Naive B cell (primary cell): ENCODE results near the gene TMLHE. TPM values are rescaled to one million over a fixed set of nuclear protein-coding genes. Genes with fewer than 3 reads are reported as not detected.
"Not testable (repeated sequence)": the region's sequence is repeated elsewhere in the genome, so short reads cannot be mapped to it uniquely, and the experiment has no call there.

Experiments
- ATAC-seq, 2 donors: fragments of 150-1000 bp; cut with Tn5 transposase; 2 replicates each; pipeline ENCODE4 v1.10.0; 2021; ENCODE audit warnings: low read depth in 2 of 2, mild to moderate bottlenecking in 2 of 2, moderate library complexity in 2 of 2
- DNase-seq: peaks from one replicate; pipeline ENCODE4 v3.0.0; 2022
- H3K27ac Mint-ChIP-seq, 6 donors: one replicate each; pipeline ENCODE4 v1.8.0; 2020 to 2022; ENCODE audit warnings: mild to moderate bottlenecking in 6 of 6, mixed read lengths in 6 of 6, moderate library complexity in 5 of 6, inconsistent platforms in 2 of 6
- H3K27me3 Mint-ChIP-seq, 3 donors: one replicate each; pipeline ENCODE4 v1.8.0; 2021 to 2022; ENCODE audit warnings: mixed read lengths in 3 of 3, mild to moderate bottlenecking in 1 of 3
- H3K36me3 Mint-ChIP-seq, 2 donors: one replicate each; pipeline ENCODE4 v1.8.0; 2020 to 2022; ENCODE audit warnings: mixed read lengths in 2 of 2, inconsistent platforms in 1 of 2, mild to moderate bottlenecking in 1 of 2
- H3K4me1 Mint-ChIP-seq, 3 donors: one replicate each; pipeline ENCODE4 v1.8.0; 2020 to 2022; ENCODE audit warnings: mixed read lengths in 3 of 3, inconsistent platforms in 1 of 3, mild to moderate bottlenecking in 1 of 3, moderate library complexity in 1 of 3
- H3K4me3 Mint-ChIP-seq, 8 donors: one replicate each; pipeline ENCODE4 v1.8.0; 2020 to 2022; ENCODE audit warnings: mild to moderate bottlenecking in 8 of 8, mixed read lengths in 8 of 8, moderate library complexity in 8 of 8, inconsistent platforms in 2 of 8
- H3K9me3 Mint-ChIP-seq, 7 donors: one replicate each; pipeline ENCODE4 v1.8.0; 2020 to 2022; ENCODE audit warnings: mixed read lengths in 7 of 7, mild to moderate bottlenecking in 5 of 7, inconsistent platforms in 2 of 7, moderate library complexity in 1 of 7
- polyA plus RNA-seq, 6 donors: library from polyadenylated mRNA; unstranded; fragments of 300-500 nt; fragmentation: Illumina TruSeq; gene quantifications; one replicate each; pipeline ENCODE4 v1.2.3, GENCODE V29; 2021; ENCODE audit warnings: low read depth in 6 of 6

TMLHE gene
- polyA plus RNA-seq, 6 donors from 2014 or later = 21.2 to 38.5 (median 28.8) TPM

- H3K4me3 Mint-ChIP-seq, H3K36me3 Mint-ChIP-seq, H3K4me1 Mint-ChIP-seq, DNase-seq, ATAC-seq, H3K27ac Mint-ChIP-seq, H3K9me3 Mint-ChIP-seq, H3K27me3 Mint-ChIP-seq: not testable (repeated sequence)
Measured at GRCh38 chrX:155460501-155460900, 152.3 kb downstream of the TMLHE start.

GRCh38 chrX:155458471-155458870 is 154.3 kb downstream of the TMLHE start, which contains the start of gene F8A3:
Gene F8A3, minus strand, starts transcription at chrX:155458620. Its CDS starts 20 bp downstream, at chrX:155458600.
- not testable (repeated sequence) for H3K9me3 Mint-ChIP-seq, H3K27ac Mint-ChIP-seq, H3K4me1 Mint-ChIP-seq, H3K36me3 Mint-ChIP-seq, DNase-seq, H3K4me3 Mint-ChIP-seq, H3K27me3 Mint-ChIP-seq
- peak; percentile 74 to 75 for ATAC-seq

- H3K9me3 Mint-ChIP-seq, H3K4me1 Mint-ChIP-seq, H3K27me3 Mint-ChIP-seq, H3K27ac Mint-ChIP-seq, H3K4me3 Mint-ChIP-seq, DNase-seq, H3K36me3 Mint-ChIP-seq: not testable (repeated sequence)
- peak; percentile 65 to 67 for ATAC-seq
Measured at GRCh38 chrX:155457761-155458447, 154.8 kb downstream of the TMLHE start.

- peaks cover 0 to 7% (median 0%) of the 10 kb centered on the region in 3 donors for H3K4me1 Mint-ChIP-seq
- no peaks in the 10 kb centered on the region for H3K27me3 Mint-ChIP-seq
- no peak overlapping the region for H3K27ac Mint-ChIP-seq
- H3K9me3 Mint-ChIP-seq = peaks cover 3 to 39% (median 16%) of the 10 kb centered on the region in 7 donors
- no peak for ATAC-seq
- H3K36me3 Mint-ChIP-seq = peaks cover 0 to 8% of the 10 kb centered on the region in 2 donors
- DNase-seq = no peak
- no peak overlapping the region for H3K4me3 Mint-ChIP-seq
Measured at GRCh38 chrX:155441097-155441496, 171.7 kb downstream of the TMLHE start.

Other genes with a start within 250 kb of the TMLHE start
- gene F8A2, start 230.9 kb downstream of the TMLHE start, polyA plus RNA-seq = not detected
- gene F8A3, start 154.3 kb downstream of the TMLHE start, polyA plus RNA-seq = 10 to 100 TPM in 2 of 6 donors, 1 to 10 TPM in 3, under 1 TPM in 1; 0.32 to 34.5 (median 4.2) TPM
- gene SPRY3, start 366 bp downstream of the TMLHE start, polyA plus RNA-seq = under 1 TPM in 3 of 6 donors, not detected in 3; 0.05 to 0.08 (median 0.05) TPM